GM10266 (cell line): ENCODE data around the gene LGMN.
"Not testable (repeated sequence)": the region's sequence is repeated elsewhere in the genome, so short reads cannot be mapped to it uniquely, and the experiment has no call there.

Experiments
- DNase-seq: peaks from one replicate; pipeline ENCODE4 v3.0.0; 2012; ENCODE audit errors: extremely low spot score
- TF ChIP-seq, protein P1 (sequence below): IDR thresholded peaks from 2 replicates; pipeline ENCODE4 v1.5.1; 2012; ENCODE audit warnings: mild to moderate bottlenecking, low read depth; ENCODE audit not compliant: control insufficient read depth, insufficient read depth; ENCODE audit errors: missing control alignments

LGMN gene

GRCh38 chr14:92787554-92787953, 39.1 kb upstream of the LGMN start:
- no peak for DNase-seq
- TF ChIP-seq, protein P1, sequence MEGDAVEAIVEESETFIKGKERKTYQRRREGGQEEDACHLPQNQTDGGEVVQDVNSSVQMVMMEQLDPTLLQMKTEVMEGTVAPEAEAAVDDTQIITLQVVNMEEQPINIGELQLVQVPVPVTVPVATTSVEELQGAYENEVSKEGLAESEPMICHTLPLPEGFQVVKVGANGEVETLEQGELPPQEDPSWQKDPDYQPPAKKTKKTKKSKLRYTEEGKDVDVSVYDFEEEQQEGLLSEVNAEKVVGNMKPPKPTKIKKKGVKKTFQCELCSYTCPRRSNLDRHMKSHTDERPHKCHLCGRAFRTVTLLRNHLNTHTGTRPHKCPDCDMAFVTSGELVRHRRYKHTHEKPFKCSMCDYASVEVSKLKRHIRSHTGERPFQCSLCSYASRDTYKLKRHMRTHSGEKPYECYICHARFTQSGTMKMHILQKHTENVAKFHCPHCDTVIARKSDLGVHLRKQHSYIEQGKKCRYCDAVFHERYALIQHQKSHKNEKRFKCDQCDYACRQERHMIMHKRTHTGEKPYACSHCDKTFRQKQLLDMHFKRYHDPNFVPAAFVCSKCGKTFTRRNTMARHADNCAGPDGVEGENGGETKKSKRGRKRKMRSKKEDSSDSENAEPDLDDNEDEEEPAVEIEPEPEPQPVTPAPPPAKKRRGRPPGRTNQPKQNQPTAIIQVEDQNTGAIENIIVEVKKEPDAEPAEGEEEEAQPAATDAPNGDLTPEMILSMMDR = no peak

GRCh38 chr14:92786427-92786756, 38.0 kb upstream of the LGMN start:
- DNase-seq = no peak
- TF ChIP-seq, protein P1 = no peak

DNA sequence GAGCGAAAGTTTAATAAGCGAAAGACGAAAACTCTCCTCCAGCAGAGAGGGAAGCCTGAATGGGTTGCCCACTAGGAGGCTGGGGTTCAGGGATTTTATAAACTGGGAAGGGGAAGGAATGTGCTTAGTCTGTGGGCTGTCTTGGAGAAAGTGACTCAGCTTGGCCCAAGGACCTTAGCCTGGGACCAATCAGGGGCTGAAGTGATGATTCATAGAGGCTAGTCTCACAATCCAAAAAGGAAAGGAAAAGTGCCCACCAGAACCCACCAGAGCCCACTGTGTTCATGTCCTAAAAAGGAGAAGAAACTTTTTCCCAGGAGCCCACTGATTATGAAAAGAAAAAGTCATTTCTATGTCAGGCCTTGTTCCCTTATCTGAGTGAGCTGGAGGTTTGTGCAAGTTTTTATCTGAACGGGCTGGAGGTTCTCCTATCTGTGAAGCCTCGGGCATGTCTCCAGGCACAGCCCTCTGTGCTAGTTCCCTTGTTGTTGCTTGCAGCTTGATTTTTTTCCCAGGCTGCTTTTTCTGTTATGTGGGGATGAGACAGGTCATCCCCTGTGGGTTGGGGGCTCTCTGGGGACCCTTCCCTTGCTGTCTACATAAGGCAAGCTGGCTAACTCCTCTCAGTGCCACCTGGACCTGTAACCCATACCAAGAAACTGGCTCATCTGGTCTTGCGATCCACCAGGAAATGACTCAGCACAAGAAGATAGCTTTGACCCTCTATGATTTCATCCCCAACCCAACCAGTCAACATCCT, 37.4 kb upstream of the LGMN start:
- TF ChIP-seq, protein P1 = no peak
- DNase-seq = no peak

GRCh38 chr14:92783813-92784431, 35.5 kb upstream of the LGMN start:
- TF ChIP-seq, protein P1 = peak; percentile 69
- DNase-seq = peak; percentile 47

GRCh38 chr14:92781350-92781749, 32.9 kb upstream of the LGMN start:
- TF ChIP-seq, protein P1 = no peak
- no peak for DNase-seq

- DNase-seq = no peak
- TF ChIP-seq, protein P1 = no peak
Observed at GRCh38 chr14:92780444-92781232, 32.2 kb upstream of the LGMN start.

DNA sequence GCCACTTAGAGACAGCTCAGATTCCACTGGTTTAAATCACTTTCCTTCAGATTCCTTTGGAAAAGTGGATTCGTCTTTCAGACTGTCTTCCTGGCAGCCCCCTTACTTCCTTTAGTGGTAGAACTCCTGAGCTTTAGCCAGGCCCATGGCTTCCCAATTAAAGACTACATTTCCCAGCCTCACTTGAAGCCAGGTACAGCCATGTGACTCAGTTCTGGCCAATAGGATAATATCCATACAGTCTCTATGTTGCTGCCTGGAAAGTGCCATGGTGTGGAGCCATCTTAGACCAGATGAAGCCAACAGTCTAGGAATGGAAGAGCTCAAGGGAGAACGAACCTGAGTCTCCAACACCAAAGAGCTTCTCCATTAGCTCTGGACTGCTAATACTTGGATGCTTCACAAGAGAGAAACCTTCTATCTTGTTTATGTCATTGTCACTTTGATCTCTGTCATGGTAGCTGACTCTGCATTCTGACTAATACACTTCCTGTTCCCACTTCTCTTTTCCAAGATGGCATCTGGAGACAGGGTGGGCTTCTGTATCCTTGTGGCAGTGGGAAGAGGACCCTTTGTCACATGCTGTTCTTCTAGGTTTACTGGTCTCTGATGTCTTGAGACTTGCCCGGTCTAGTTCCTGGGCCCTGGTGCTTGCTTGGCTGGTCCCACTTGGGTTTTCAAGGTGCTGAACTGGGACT, 30.6 kb upstream of the LGMN start:
- not testable (repeated sequence) for DNase-seq

DNA sequence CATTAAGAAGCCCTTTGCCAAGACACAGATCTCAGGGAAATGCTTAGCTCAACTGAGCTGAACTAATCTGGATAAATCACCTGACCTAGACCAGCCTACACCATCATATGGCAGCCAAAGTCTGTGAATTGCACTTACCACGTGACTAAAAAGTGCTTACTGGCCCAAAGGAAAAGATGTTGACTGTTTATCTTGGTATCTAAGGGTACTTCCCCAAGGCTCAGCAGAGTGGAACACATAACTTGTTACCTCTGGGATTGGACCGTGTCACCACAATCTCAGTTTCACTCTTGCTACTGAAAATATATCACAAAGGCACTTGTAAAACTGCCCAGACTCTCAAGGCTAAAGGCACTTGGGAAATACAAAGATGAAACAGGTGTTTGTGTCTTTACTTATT, 26.9 kb upstream of the LGMN start:
- DNase-seq = peak; percentile 37
